GM10248 (cell line): ENCODE measurements around the gene RDH16.
"Not testable (repeated sequence)": the region's sequence is repeated elsewhere in the genome, so short reads cannot be mapped to it uniquely, and the experiment has no call there.

ENCODE experiments used
- CTCF ChIA-PET: fragments of 300-600 bp; sonication (Branson Sonifier 250); formaldehyde crosslinking; extraction: SDS; loops from one replicate; lab custom pipeline; 2021; ENCODE audit warnings: antibody characterized with exemption; lab: Yijun Ruan, JAX
- POLR2A ChIA-PET: fragments of 350-650 bp; sonication (Branson Sonifier 250); formaldehyde crosslinking; extraction: SDS; loops from one replicate; lab custom pipeline; 2020; ENCODE audit warnings: antibody characterized with exemption; lab: Yijun Ruan, JAX
- DNase-seq: peaks from one replicate; pipeline ENCODE4 v3.0.0; 2012; ENCODE audit errors: extremely low spot score
- CTCF ChIP-seq: IDR thresholded peaks from 2 replicates; pipeline ENCODE4 v1.5.1; 2012; ENCODE audit warnings: mild to moderate bottlenecking, low read depth; ENCODE audit errors: extremely low read depth, missing control alignments, control extremely low read depth

Gene RDH16

DNA sequence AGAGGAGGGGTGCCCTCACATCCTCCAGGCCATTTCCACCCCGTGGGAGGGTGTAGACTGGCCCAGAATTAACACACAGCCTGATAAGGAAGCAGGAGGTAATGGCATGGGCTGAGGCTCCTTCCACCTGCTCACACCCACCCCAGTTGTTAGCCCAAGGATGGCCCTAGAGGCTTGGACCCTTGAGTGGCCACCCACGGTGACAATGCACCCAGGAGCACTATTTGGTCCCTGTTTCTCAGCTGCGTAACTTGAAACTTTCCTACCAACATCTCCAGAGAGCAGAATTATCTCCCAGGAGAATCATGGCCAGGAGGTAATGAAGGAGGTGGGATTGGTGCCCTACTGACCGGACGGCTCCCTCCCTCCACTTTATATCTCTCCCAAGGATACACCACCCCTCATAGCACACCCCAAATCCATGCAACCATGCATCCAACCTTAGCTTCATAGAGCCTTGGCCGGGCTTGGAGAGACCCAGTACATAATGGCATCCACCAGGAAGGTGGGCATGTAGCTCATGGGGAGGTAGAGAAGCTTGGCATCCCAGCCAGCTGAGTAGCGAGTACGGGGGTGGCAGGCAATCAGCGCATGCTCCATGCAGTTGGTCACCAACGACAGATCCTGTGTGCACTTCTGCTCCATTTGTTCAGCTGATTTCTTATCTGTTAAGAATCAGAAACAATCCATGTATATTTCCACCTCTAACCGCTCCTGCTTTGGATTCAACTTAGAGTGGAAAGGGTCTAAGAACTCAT lies 5.6 kb downstream of the RDH16 start:
- ChIA-PET POLR2A (no interaction called here), CTCF (interaction anchor here (1.3 kb wide), 1 partner anchor 80 kb away, joined by 4 read pairs; no protein-coding TSS in a partner anchor)
- no peak for TF ChIP-seq CTCF
- no peak for DNase-seq

DNA sequence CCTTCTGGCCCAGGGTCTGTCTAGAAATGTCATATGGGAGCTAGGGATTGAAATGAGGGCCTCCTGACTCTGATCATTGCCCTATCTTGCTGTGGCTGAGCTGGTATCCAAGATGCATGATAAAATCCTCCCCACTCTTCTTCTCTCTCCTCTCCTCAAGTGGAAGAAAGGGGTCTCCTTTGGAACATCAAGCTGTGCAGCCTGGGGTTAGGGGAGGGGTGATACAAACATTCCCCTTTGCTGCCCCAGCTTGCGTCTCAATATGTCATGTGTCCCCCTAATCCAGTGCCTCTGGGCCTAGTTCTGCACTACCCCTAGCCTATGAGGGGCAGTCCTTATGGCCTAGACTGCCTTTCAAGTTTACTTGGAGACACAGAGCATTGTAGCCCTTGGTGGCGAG lies 8.5 kb downstream of the RDH16 start:
- TF ChIP-seq CTCF = no peak
- ChIA-PET POLR2A (no interaction called here), CTCF (interaction anchor here (2.1 kb wide), 1 partner anchor 39 kb away, joined by 5 read pairs; no protein-coding TSS in a partner anchor)
- no peak for DNase-seq

GRCh38 chr12:56948457-56948777 lies 9.0 kb downstream of the RDH16 start:
- ChIA-PET CTCF (interaction anchor here (2.1 kb wide), 1 partner anchor 39 kb away, joined by 5 read pairs; no protein-coding TSS in a partner anchor), POLR2A (no interaction called here)
- DNase-seq = no peak
- TF ChIP-seq CTCF = no peak

DNA sequence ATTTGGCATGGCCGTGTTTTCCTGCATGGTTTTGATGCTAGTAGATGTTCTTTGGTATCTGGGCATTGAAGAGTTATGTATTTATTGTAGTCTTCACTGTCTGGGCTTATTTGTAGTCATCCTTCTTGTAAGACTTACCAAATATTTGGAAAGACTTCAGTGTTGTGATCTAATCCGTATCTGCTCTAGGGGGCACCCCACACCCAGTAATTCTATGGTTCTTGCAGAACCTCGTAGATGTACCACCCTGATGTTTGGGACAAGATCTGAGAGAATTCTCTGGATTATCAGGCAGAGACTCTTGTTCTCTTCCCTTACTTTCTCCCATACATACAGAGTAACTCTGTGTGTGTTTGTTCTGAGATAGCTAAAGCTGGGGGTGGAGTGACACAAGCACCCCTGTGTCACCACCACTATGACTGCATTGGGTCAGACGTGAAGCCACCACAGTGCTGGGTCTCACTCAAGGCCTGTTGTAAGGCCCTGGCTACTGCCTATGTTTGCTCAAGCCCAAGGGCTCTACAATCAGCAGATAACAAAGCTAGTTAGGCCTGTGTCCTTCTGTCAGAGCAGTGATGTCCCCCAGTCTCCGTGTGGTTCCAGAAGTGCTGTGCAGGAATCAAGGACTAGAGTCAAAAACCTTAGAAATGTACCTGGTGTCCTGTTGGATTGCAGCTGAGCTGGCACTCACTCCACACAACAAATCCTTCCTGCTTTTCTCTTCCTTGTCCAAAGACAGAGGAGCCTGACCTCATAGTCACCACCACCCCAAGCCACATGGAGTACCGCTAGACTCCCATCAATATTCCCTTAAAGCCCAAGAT lies 9.6 kb downstream of the RDH16 start:
- CTCF ChIA-PET = interaction anchor here (2.1 kb wide), 1 partner anchor 40 kb away, joined by 5 read pairs; no protein-coding TSS in a partner anchor
- TF ChIP-seq CTCF = no peak
- POLR2A ChIA-PET = no interaction called here
- DNase-seq = no peak

DNA sequence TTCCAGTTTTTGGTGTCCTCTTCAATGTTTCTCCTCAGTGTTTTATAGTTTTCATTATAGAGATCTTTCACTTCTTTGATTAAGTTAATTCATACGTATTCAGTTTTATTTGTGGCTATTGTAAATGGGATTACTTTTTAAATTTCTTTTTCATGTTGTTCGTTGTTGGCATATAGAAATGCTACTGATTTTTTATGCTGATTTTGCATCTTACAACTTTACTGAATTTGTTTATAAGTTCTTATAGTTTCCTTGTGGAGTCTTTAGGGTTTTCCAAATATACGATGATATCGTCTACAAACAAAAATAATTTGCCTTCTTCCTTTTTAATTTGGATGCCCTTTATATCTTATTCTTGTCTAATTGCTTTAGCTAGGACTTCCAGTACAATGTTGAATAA lies 13.5 kb downstream of the RDH16 start:
- CTCF ChIA-PET = no interaction called here
- POLR2A ChIA-PET = no interaction called here
- no peak for DNase-seq
- no peak for TF ChIP-seq CTCF

- DNase-seq, CTCF ChIA-PET, POLR2A ChIA-PET: not testable (repeated sequence)
Observed at GRCh38 chr12:56943374-56943773, 14.0 kb downstream of the RDH16 start.
